GM21717 (cell line): ENCODE results near the gene KIRREL3.
"Not testable (repeated sequence)": the region's sequence is repeated elsewhere in the genome, so short reads cannot be mapped to it uniquely, and the experiment has no call there.

Experiments used
- ATAC-seq: cut with Tn5 transposase; IDR thresholded peaks from one replicate; pipeline ENCODE4 v1.9.1; 2021; ENCODE audit warnings: mild to moderate bottlenecking, moderate library complexity; ENCODE audit not compliant: unreplicated experiment

The KIRREL3 gene

GRCh38 chr11:126374562-126375300 lies 625.8 kb downstream of the KIRREL3 start:
- not testable (repeated sequence) for ATAC-seq

- not testable (repeated sequence) for ATAC-seq
Observed at GRCh38 chr11:126373389-126374066, 627.0 kb downstream of the KIRREL3 start.
